Rectal smooth muscle tissue (tissue), 1 donor: ENCODE data around the gene AAGAB.
"Not testable (repeated sequence)": the region's sequence is repeated elsewhere in the genome, so short reads cannot be mapped to it uniquely, and the experiment has no call there.

ENCODE experiments used
- H3K27ac ChIP-seq: one replicate; pipeline ENCODE4 v1.7.0; 2013; ENCODE audit warnings: low read depth, low read length, inconsistent platforms
- H3K27me3 ChIP-seq: one replicate; pipeline ENCODE4 v1.7.0; 2013; ENCODE audit warnings: low read length; ENCODE audit not compliant: control insufficient read depth, insufficient read depth
- H3K36me3 ChIP-seq: one replicate; pipeline ENCODE4 v1.7.0; 2013; ENCODE audit warnings: low read length; ENCODE audit not compliant: control insufficient read depth, insufficient read depth
- H3K4me1 ChIP-seq: one replicate; pipeline ENCODE4 v1.7.0; 2013; ENCODE audit warnings: low read length; ENCODE audit not compliant: control insufficient read depth, insufficient read depth
- H3K4me3 ChIP-seq: one replicate; pipeline ENCODE4 v1.7.0; 2013; ENCODE audit warnings: low read length
- H3K9ac ChIP-seq: one replicate; pipeline ENCODE4 v1.7.0; 2013; ENCODE audit warnings: low read length

Gene AAGAB

GRCh38 chr15:67157521-67158252 is 96.8 kb downstream of the AAGAB start:
- H3K4me1 ChIP-seq = no peaks in the 10 kb centered on the region
- no peaks in the 10 kb centered on the region for H3K27me3 ChIP-seq
- H3K4me3 ChIP-seq = no peak overlapping the region
- no peak overlapping the region for H3K9ac ChIP-seq
- H3K27ac ChIP-seq = no peak overlapping the region
- H3K36me3 ChIP-seq = no peaks in the 10 kb centered on the region

GRCh38 chr15:67156834-67157233 is 97.6 kb downstream of the AAGAB start:
- H3K9ac ChIP-seq = no peak overlapping the region
- H3K4me3 ChIP-seq = no peak overlapping the region
- H3K27me3 ChIP-seq = no peaks in the 10 kb centered on the region
- H3K36me3 ChIP-seq = no peaks in the 10 kb centered on the region
- H3K4me1 ChIP-seq = no peaks in the 10 kb centered on the region
- H3K27ac ChIP-seq = no peak overlapping the region

- no peak overlapping the region for H3K27ac ChIP-seq
- no peaks in the 10 kb centered on the region for H3K27me3 ChIP-seq
- H3K4me1 ChIP-seq = no peaks in the 10 kb centered on the region
- no peak overlapping the region for H3K9ac ChIP-seq
- H3K36me3 ChIP-seq = no peaks in the 10 kb centered on the region
- no peak overlapping the region for H3K4me3 ChIP-seq
These were observed 98.0 kb downstream of the AAGAB start for GRCh38 chr15:67156426-67156825.

- no peaks in the 10 kb centered on the region for H3K27me3 ChIP-seq
- no peak overlapping the region for H3K27ac ChIP-seq
- no peaks in the 10 kb centered on the region for H3K36me3 ChIP-seq
- H3K9ac ChIP-seq = no peak overlapping the region
- H3K4me3 ChIP-seq = no peak overlapping the region
- peaks cover 4% of the 10 kb centered on the region for H3K4me1 ChIP-seq
These were observed 100.2 kb downstream of the AAGAB start for GRCh38 chr15:67154249-67154648.

- H3K27ac ChIP-seq, H3K27me3 ChIP-seq, H3K9ac ChIP-seq, H3K36me3 ChIP-seq, H3K4me3 ChIP-seq, H3K4me1 ChIP-seq: not testable (repeated sequence)
These were observed 101.4 kb downstream of the AAGAB start for GRCh38 chr15:67153044-67153443.

GRCh38 chr15:67152429-67152828 is 102.0 kb downstream of the AAGAB start:
- Histone ChIP-seq H3K9ac (no peak overlapping the region), H3K27ac (no peak overlapping the region), H3K4me1 (peaks cover 4% of the 10 kb centered on the region), H3K36me3 (no peaks in the 10 kb centered on the region), H3K27me3 (no peaks in the 10 kb centered on the region), H3K4me3 (no peak overlapping the region)
